B cell (primary cell): ENCODE data around the gene TFE3. TPM values are rescaled to one million over a fixed set of nuclear protein-coding genes. Genes with fewer than 3 reads are reported as not detected.

ENCODE experiments used
- polyA plus RNA-seq: library from polyadenylated mRNA; depleted of rRNA; stranded (reverse); fragments of >200 nt; gene quantifications from 2 replicates; pipeline ENCODE4 v1.2.3, GENCODE V29; 2012
- small RNA-seq: library from RNA; depleted of rRNA; stranded (forward); fragments of <200 nt; gene quantifications from one replicate; pipeline ENCODE3, GENCODE V24; 2012; ENCODE audit warnings: low replicate concordance, low read depth; ENCODE audit not compliant: insufficient read length
- total RNA-seq, 2 donors: library from RNA; stranded (reverse); fragments of 120-200 nt in 1 of 2; gene quantifications; 1 replicate in 1 of 2; 2 replicates in 1 of 2; pipeline versions ENCODE4 v1.2.3 to v1.2.4, GENCODE V29; 2013 to 2022

Gene TFE3
- total and polyA plus RNA-seq, 2 donors (not counting 1 experiment from before 2014, with no cell fraction given) = 21.0 to 38.9 TPM

Small RNAs within 50 kb of the gene (small RNA-seq; reads per million reads assigned to genes)
- not detected for gene RNU4-52P

Other genes with a start within 250 kb of the TFE3 start
- gene HDAC6, start 241.3 kb downstream of the TFE3 start, total RNA-seq = 168 and 170 TPM in 2 replicates
- gene HDAC6, start 241.3 kb downstream of the TFE3 start, polyA plus RNA-seq = 125 and 137 TPM in 2 replicates
- not detected in 2 replicates for gene ERAS, start 216.8 kb downstream of the TFE3 start, total RNA-seq
- 0.09 and 0.19 TPM in 2 replicates for gene ERAS, start 216.8 kb downstream of the TFE3 start, polyA plus RNA-seq
- gene PCSK1N, start 207.7 kb downstream of the TFE3 start, total RNA-seq = not detected in 2 replicates
- gene PCSK1N, start 207.7 kb downstream of the TFE3 start, polyA plus RNA-seq = 0.09 TPM in 1 of 2 replicates, not detected in the other
- 50.0 and 54.3 TPM in 2 replicates for gene TIMM17B, start 145.6 kb downstream of the TFE3 start, total RNA-seq
- 52.3 and 63.9 TPM in 2 replicates for gene TIMM17B, start 145.6 kb downstream of the TFE3 start, polyA plus RNA-seq
- 89.5 and 89.9 TPM in 2 replicates for gene PQBP1, start 145.4 kb downstream of the TFE3 start, total RNA-seq
- 128 and 138 TPM in 2 replicates for gene PQBP1, start 145.4 kb downstream of the TFE3 start, polyA plus RNA-seq
- gene SLC35A2, start 131.7 kb downstream of the TFE3 start, total RNA-seq = 19.1 and 24.1 TPM in 2 replicates
- gene SLC35A2, start 131.7 kb downstream of the TFE3 start, polyA plus RNA-seq = 22.0 and 35.2 TPM in 2 replicates
- gene PIM2, start 124.3 kb downstream of the TFE3 start, total RNA-seq = 315 and 323 TPM in 2 replicates
- gene PIM2, start 124.3 kb downstream of the TFE3 start, polyA plus RNA-seq = 249 and 276 TPM in 2 replicates
- 101 and 105 TPM in 2 replicates for gene OTUD5, start 85.8 kb downstream of the TFE3 start, total RNA-seq
- 116 and 130 TPM in 2 replicates for gene OTUD5, start 85.8 kb downstream of the TFE3 start, polyA plus RNA-seq
- gene KCND1, start 71.5 kb downstream of the TFE3 start, total RNA-seq = 1.5 and 2.3 TPM in 2 replicates
- gene KCND1, start 71.5 kb downstream of the TFE3 start, polyA plus RNA-seq = 2.2 and 4.3 TPM in 2 replicates
- gene GRIPAP1, start 41.1 kb downstream of the TFE3 start, total RNA-seq = 143 and 150 TPM in 2 replicates
- 70.7 and 127 TPM in 2 replicates for gene GRIPAP1, start 41.1 kb downstream of the TFE3 start, polyA plus RNA-seq
- gene CCDC120, start 15.6 kb upstream of the TFE3 start, total RNA-seq = 12.5 and 16.2 TPM in 2 replicates
- 5.7 and 7.6 TPM in 2 replicates for gene CCDC120, start 15.6 kb upstream of the TFE3 start, polyA plus RNA-seq
- 19.0 and 22.5 TPM in 2 replicates for gene PRAF2, start 30.6 kb upstream of the TFE3 start, total RNA-seq
- gene PRAF2, start 30.6 kb upstream of the TFE3 start, polyA plus RNA-seq = 18.2 and 19.4 TPM in 2 replicates
- 92.0 and 100 TPM in 2 replicates for gene WDR45, start 36.5 kb upstream of the TFE3 start, total RNA-seq
- gene WDR45, start 36.5 kb upstream of the TFE3 start, polyA plus RNA-seq = 153 and 238 TPM in 2 replicates
- gene GPKOW, start 80.4 kb upstream of the TFE3 start, total RNA-seq = 16.8 and 18.7 TPM in 2 replicates
- gene GPKOW, start 80.4 kb upstream of the TFE3 start, polyA plus RNA-seq = 8.7 and 12.9 TPM in 2 replicates
- gene MAGIX, start 119.4 kb upstream of the TFE3 start, total RNA-seq = 1.6 and 2.4 TPM in 2 replicates
- 0.78 and 1.2 TPM in 2 replicates for gene MAGIX, start 119.4 kb upstream of the TFE3 start, polyA plus RNA-seq
- 194 and 196 TPM in 2 replicates for gene PLP2, start 128.5 kb upstream of the TFE3 start, total RNA-seq
- gene PLP2, start 128.5 kb upstream of the TFE3 start, polyA plus RNA-seq = 174 and 214 TPM in 2 replicates
- 13.2 and 16.2 TPM in 2 replicates for gene PRICKLE3, start 143.0 kb upstream of the TFE3 start, total RNA-seq
- gene PRICKLE3, start 143.0 kb upstream of the TFE3 start, polyA plus RNA-seq = 21.0 and 24.2 TPM in 2 replicates
- gene SYP, start 156.8 kb upstream of the TFE3 start, total RNA-seq = 1.2 TPM in 2 replicates
- gene SYP, start 156.8 kb upstream of the TFE3 start, polyA plus RNA-seq = 0.61 and 1.6 TPM in 2 replicates
- gene CACNA1F, start 190.0 kb upstream of the TFE3 start, total RNA-seq = 6.7 and 8.2 TPM in 2 replicates
- 9.3 and 9.5 TPM in 2 replicates for gene CACNA1F, start 190.0 kb upstream of the TFE3 start, polyA plus RNA-seq
- gene CCDC22, start 192.1 kb upstream of the TFE3 start, total RNA-seq = 27.2 and 29.4 TPM in 2 replicates
- gene CCDC22, start 192.1 kb upstream of the TFE3 start, polyA plus RNA-seq = 29.4 and 30.6 TPM in 2 replicates
- gene FOXP3, start 221.4 kb upstream of the TFE3 start, total RNA-seq = not detected in 2 replicates
- gene FOXP3, start 221.4 kb upstream of the TFE3 start, polyA plus RNA-seq = 0.03 and 0.10 TPM in 2 replicates
- 9.8 and 10.2 TPM in 2 replicates for gene PPP1R3F, start 226.4 kb upstream of the TFE3 start, total RNA-seq
- gene PPP1R3F, start 226.4 kb upstream of the TFE3 start, polyA plus RNA-seq = 3.5 and 3.7 TPM in 2 replicates